Liver (tissue), 9 donors: ENCODE measurements around the gene LTO1. TPM values are rescaled to one million over a fixed set of nuclear protein-coding genes. Genes with fewer than 3 reads are reported as not detected.

ENCODE experiments used
- DNase-seq: peaks from one replicate; pipeline ENCODE4 v3.0.0-alpha.2; 2017; ENCODE audit warnings: low spot score
- H3K27ac ChIP-seq, 2 donors: one replicate each; pipeline ENCODE4 v1.7.0; 2013; ENCODE audit warnings: inconsistent platforms in 2 of 2, low read length in 2 of 2, control low read depth in 1 of 2, low read depth in 1 of 2, mild to moderate bottlenecking in 1 of 2
- H3K27me3 ChIP-seq, 4 donors: one replicate each; pipeline versions ENCODE4 v1.6.1 to v1.7.0; 2013; ENCODE audit warnings: low read length in 3 of 4, inconsistent platforms in 1 of 4, mild to moderate bottlenecking in 1 of 4, moderate library complexity in 1 of 4; ENCODE audit not compliant: control insufficient read depth in 4 of 4, insufficient read depth in 4 of 4
- H3K36me3 ChIP-seq, 4 donors: one replicate each; pipeline versions ENCODE4 v1.6.1 to v1.7.0; 2013; ENCODE audit warnings: low read length in 3 of 4, mild to moderate bottlenecking in 3 of 4, low read depth in 1 of 4, moderate library complexity in 1 of 4; ENCODE audit not compliant: control insufficient read depth in 4 of 4, insufficient read depth in 3 of 4
- H3K4me1 ChIP-seq, 4 donors: one replicate each; pipeline versions ENCODE4 v1.6.1 to v1.7.0; 2013; ENCODE audit warnings: low read length in 3 of 4, mild to moderate bottlenecking in 3 of 4, moderate library complexity in 1 of 4; ENCODE audit not compliant: control insufficient read depth in 4 of 4, insufficient read depth in 4 of 4
- H3K4me3 ChIP-seq, 3 donors: one replicate each; pipeline versions ENCODE4 v1.6.1 to v1.7.0; 2013; ENCODE audit warnings: low read length in 3 of 3, control low read depth in 1 of 3, low read depth in 1 of 3, mild to moderate bottlenecking in 1 of 3
- H3K9ac ChIP-seq, 2 donors: one replicate each; pipeline ENCODE4 v1.7.0; 2013; ENCODE audit warnings: low read length in 2 of 2, mild to moderate bottlenecking in 2 of 2, moderate library complexity in 2 of 2, control low read depth in 1 of 2, low read depth in 1 of 2
- H3K9me3 ChIP-seq, 4 donors: one replicate each; pipeline versions ENCODE4 v1.6.1 to v1.7.0; 2013; ENCODE audit warnings: low read length in 3 of 4; ENCODE audit not compliant: control insufficient read depth in 4 of 4
- EGR1 ChIP-seq, 2 donors: IDR thresholded peaks; 2 replicates each; pipeline ENCODE4 v1.6.1; 2016 to 2018; ENCODE audit warnings: antibody characterized with exemption in 2 of 2, low read depth in 2 of 2
- FOXA1 ChIP-seq: IDR thresholded peaks from 2 replicates; pipeline ENCODE4 v1.6.1; 2016; ENCODE audit warnings: antibody characterized with exemption
- NR2F2 ChIP-seq: IDR thresholded peaks from 2 replicates; pipeline ENCODE4 v1.6.1; 2016; ENCODE audit warnings: antibody characterized with exemption
- RAD21 ChIP-seq, 2 donors: IDR thresholded peaks; 2 replicates each; pipeline ENCODE4 v1.6.1; 2016; ENCODE audit warnings: antibody characterized with exemption in 2 of 2, mild to moderate bottlenecking in 2 of 2
- RXRA ChIP-seq, 2 donors: IDR thresholded peaks; 2 replicates each; pipeline ENCODE4 v1.6.1; 2017 to 2018; ENCODE audit warnings: antibody characterized with exemption in 2 of 2, mild to moderate bottlenecking in 1 of 2
- SP1 ChIP-seq: IDR thresholded peaks from 2 replicates; pipeline ENCODE4 v1.6.1; 2018; ENCODE audit warnings: antibody characterized with exemption, mild to moderate bottlenecking
- TAF1 ChIP-seq: conservative IDR thresholded peaks from 2 replicates; pipeline ENCODE4 v1.6.1; 2016; ENCODE audit warnings: antibody characterized with exemption, mild to moderate bottlenecking
- YY1 ChIP-seq: IDR thresholded peaks from 2 replicates; pipeline ENCODE4 v1.6.1; 2016; ENCODE audit warnings: antibody characterized with exemption, mild to moderate bottlenecking
- WGBS: extraction: QIAGEN DNeasy Blood & Tissue Kit; methylation state at CpG from one replicate; pipeline ENCODE4 v1.1.7; 2013; 5-methylcytosine and 5-hydroxymethylcytosine counted together
- polyA plus RNA-seq, 2 donors: library from polyadenylated mRNA; stranded (reverse) in 1 of 2; unstranded in 1 of 2; fragments of 200-250 nt in 1 of 2; fragments of >200 nt in 1 of 2; fragmentation: Nextera tagmentation in 1 of 2; extraction: Ambion mirVana in 1 of 2; gene quantifications; one replicate each; pipeline versions ENCODE4 v1.2.1 to v1.2.3, GENCODE V29; 2013 to 2015
- total RNA-seq, 2 donors: library from RNA; depleted of rRNA; stranded (reverse); fragments of >200 nt; gene quantifications; one replicate each; pipeline ENCODE4 v1.2.3, GENCODE V29; 2014
- TF ChIP-seq, protein P1 (sequence below): IDR thresholded peaks from 2 replicates; pipeline ENCODE4 v1.6.1; 2016; ENCODE audit warnings: antibody characterized with exemption, mild to moderate bottlenecking
- TF ChIP-seq, protein P2 (sequence below): IDR thresholded peaks from 2 replicates; pipeline ENCODE4 v1.6.1; 2016; ENCODE audit warnings: antibody characterized with exemption
- TF ChIP-seq, protein P3 (sequence below): IDR thresholded peaks from 2 replicates; pipeline ENCODE4 v1.6.1; 2016; ENCODE audit warnings: antibody characterized with exemption
- TF ChIP-seq, protein P4 (sequence below): fragments of 150-350 bp; IDR thresholded peaks from 2 replicates; pipeline ENCODE4 v1.5.1; 2017; ENCODE audit warnings: improper control_type of control experiment, low read depth, low read length; ENCODE audit not compliant: missing input control
- donor health status: healthy.
- donor health status: healthy.
- donor health status: healthy.
- donor health status: healthy.
- donor health status: healthy.

Gene LTO1
- total and polyA plus RNA-seq, 4 donors = 4.9 to 12.3 (median 7.3) TPM

DNA sequence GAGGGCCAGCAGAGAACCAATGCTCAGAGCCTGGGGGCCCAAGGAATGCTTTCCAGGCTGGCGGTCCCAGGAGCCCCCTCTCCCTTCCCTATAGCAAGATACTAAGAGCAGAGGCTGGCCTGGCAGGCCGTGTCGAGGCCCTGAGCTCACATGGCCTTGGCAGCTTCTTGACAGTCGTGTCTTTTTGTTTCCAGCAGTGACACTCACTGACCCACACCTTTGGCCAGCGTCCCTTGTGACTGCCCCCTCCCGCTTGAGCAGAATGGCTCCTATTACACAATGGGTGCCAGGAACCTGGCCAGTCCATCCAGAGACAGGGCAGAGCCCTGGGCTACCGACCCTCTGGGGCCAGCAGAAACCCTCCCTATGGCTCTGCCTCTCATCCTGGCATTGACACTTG lies 40.6 kb downstream of the LTO1 start (continued):
- TF ChIP-seq, protein P1, sequence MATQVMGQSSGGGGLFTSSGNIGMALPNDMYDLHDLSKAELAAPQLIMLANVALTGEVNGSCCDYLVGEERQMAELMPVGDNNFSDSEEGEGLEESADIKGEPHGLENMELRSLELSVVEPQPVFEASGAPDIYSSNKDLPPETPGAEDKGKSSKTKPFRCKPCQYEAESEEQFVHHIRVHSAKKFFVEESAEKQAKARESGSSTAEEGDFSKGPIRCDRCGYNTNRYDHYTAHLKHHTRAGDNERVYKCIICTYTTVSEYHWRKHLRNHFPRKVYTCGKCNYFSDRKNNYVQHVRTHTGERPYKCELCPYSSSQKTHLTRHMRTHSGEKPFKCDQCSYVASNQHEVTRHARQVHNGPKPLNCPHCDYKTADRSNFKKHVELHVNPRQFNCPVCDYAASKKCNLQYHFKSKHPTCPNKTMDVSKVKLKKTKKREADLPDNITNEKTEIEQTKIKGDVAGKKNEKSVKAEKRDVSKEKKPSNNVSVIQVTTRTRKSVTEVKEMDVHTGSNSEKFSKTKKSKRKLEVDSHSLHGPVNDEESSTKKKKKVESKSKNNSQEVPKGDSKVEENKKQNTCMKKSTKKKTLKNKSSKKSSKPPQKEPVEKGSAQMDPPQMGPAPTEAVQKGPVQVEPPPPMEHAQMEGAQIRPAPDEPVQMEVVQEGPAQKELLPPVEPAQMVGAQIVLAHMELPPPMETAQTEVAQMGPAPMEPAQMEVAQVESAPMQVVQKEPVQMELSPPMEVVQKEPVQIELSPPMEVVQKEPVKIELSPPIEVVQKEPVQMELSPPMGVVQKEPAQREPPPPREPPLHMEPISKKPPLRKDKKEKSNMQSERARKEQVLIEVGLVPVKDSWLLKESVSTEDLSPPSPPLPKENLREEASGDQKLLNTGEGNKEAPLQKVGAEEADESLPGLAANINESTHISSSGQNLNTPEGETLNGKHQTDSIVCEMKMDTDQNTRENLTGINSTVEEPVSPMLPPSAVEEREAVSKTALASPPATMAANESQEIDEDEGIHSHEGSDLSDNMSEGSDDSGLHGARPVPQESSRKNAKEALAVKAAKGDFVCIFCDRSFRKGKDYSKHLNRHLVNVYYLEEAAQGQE = no peak
- peak; percentile 65 for TF ChIP-seq YY1

DNA sequence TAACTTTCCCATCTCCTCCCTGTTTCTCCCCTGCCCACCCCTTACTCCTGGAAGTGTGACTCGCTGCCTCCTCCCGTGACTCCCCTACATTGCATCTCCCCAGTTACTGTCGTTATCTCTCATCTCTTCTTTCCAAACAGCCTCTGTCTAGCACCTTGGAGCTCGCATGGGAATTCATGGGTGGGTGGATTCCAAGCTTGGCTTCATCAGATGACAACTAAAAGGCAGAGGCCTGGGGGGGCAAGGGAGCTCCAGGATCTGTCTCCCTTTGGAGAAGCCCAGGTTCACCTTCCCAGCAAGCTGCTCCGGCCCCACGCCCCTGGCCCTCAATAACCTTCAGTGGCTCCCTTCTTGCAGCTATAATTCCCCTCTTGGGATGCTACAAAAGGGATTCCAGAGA lies 41.1 kb downstream of the LTO1 start:
- DNase-seq = no peak
- Histone ChIP-seq H3K9me3 (no peaks in the 10 kb centered on the region), H3K4me3 (no peak overlapping the region), H3K36me3 (no peaks in the 10 kb centered on the region), H3K27ac (no peak overlapping the region), H3K4me1 (peaks cover 17 to 43% (median 33%) of the 10 kb centered on the region in 4 donors), H3K9ac (no peak overlapping the region), H3K27me3 (no peaks in the 10 kb centered on the region)
- TF ChIP-seq EGR1 (IDR thresholded peaks at IDR 0.05; ENCODE audit: low read depth in 2 of 2) (no peak), SP1 (no peak), YY1 (no peak), FOXA1 (no peak)
- TF ChIP-seq, protein P1 = no peak
- 95% methylated on average over 6 of the region's 6 CpGs for WGBS

DNA sequence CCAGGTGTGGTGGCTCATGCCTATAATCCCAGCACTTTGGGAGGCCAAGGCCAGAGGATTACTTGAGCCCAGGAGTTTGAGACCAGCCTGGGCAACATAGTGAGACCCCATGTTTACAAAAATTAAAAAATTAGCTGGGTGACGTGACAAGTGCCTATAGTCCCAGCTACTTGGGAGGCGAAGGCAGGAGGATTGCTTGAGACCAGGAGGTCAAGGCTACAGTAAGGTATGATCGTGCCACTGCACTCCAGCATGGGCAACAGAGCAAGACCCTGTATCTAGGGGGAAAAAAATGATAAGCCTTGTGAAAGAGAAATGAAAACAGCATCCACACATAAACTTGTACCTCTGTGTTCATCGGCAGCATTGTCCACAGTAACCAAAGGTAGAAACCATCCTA lies 42.3 kb downstream of the LTO1 start:
- H3K4me1 ChIP-seq = peaks cover 14 to 31% (median 25%) of the 10 kb centered on the region in 4 donors
- no peaks in the 10 kb centered on the region for H3K9me3 ChIP-seq
- WGBS = 95% methylated on average over 4 of the region's 4 CpGs
- no peak overlapping the region for H3K4me3 ChIP-seq
- no peak overlapping the region for H3K27ac ChIP-seq
- H3K27me3 ChIP-seq = no peaks in the 10 kb centered on the region
- DNase-seq = no peak
- H3K36me3 ChIP-seq = no peaks in the 10 kb centered on the region
- no peak for TF ChIP-seq TAF1
- no peak for TF ChIP-seq RXRA (IDR thresholded peaks at IDR 0.05)
- TF ChIP-seq NR2F2 = no peak
- TF ChIP-seq, protein P2, sequence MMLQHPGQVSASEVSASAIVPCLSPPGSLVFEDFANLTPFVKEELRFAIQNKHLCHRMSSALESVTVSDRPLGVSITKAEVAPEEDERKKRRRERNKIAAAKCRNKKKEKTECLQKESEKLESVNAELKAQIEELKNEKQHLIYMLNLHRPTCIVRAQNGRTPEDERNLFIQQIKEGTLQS = no peak
- no peak for TF ChIP-seq SP1
- TF ChIP-seq, protein P3, sequence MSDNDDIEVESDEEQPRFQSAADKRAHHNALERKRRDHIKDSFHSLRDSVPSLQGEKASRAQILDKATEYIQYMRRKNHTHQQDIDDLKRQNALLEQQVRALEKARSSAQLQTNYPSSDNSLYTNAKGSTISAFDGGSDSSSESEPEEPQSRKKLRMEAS = no peak
- TF ChIP-seq, protein P4, sequence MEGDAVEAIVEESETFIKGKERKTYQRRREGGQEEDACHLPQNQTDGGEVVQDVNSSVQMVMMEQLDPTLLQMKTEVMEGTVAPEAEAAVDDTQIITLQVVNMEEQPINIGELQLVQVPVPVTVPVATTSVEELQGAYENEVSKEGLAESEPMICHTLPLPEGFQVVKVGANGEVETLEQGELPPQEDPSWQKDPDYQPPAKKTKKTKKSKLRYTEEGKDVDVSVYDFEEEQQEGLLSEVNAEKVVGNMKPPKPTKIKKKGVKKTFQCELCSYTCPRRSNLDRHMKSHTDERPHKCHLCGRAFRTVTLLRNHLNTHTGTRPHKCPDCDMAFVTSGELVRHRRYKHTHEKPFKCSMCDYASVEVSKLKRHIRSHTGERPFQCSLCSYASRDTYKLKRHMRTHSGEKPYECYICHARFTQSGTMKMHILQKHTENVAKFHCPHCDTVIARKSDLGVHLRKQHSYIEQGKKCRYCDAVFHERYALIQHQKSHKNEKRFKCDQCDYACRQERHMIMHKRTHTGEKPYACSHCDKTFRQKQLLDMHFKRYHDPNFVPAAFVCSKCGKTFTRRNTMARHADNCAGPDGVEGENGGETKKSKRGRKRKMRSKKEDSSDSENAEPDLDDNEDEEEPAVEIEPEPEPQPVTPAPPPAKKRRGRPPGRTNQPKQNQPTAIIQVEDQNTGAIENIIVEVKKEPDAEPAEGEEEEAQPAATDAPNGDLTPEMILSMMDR = no peak
- TF ChIP-seq RAD21 (IDR thresholded peaks at IDR 0.05) = no peak
- no peak for TF ChIP-seq YY1
- no peak overlapping the region for H3K9ac ChIP-seq
